Daoy (cell line): ENCODE results near the gene ELP4. TPM values are rescaled to one million over a fixed set of nuclear protein-coding genes. Genes with fewer than 3 reads are reported as not detected.
"Not testable (repeated sequence)": the region's sequence is repeated elsewhere in the genome, so short reads cannot be mapped to it uniquely, and the experiment has no call there.

Experiments
- DNase-seq: peaks from one replicate; pipeline ENCODE4 v3.0.0-alpha.2; 2015; ENCODE audit warnings: low read depth
- total RNA-seq: library from RNA; depleted of rRNA; stranded (reverse); fragments of >200 nt; shearing (Covaris generic); gene quantifications from 2 replicates; pipeline ENCODE4 v1.2.3, GENCODE V29; 2014

Gene ELP4
- total RNA-seq, 1 experiment from 2014 or later: 24.1 TPM

DNA sequence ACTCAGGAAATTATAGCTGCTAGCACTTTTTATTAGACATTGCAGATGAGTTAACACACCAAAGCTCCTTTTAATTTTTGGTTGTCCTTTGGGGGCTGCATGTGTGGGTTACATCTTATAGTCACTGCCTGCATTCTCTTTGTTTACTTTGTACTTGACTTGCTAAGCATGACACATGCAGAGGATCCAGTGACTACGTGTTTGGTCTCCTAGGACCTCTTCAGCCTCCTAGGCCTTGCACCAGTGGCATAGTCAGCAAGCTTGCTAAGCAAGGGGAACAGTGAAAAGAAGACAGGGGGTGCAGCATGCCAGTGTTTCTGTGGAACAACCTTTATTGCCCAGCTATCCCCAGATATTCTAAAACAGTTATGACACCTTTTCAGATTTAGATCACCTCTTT lies 193.4 kb downstream of the ELP4 start:
- peak; percentile 21 for DNase-seq

DNA sequence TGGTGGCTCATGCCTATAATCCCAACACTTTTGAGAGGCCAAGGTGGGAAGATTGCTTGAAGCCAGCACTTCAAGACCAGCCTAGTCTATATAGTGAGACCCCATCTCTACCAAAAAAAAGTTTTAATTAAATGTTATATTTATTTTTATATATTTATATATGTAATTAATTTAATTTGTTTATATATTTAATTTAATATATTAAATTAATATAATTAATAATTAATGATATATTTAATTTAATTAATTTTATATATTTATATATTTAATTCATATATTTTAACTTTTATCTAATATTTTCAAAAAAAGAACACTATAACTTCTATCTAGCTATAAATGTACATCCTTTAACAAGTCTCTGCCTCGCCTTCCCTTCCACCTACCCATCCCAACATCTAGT lies 196.8 kb downstream of the ELP4 start:
- DNase-seq: no peak

DNA sequence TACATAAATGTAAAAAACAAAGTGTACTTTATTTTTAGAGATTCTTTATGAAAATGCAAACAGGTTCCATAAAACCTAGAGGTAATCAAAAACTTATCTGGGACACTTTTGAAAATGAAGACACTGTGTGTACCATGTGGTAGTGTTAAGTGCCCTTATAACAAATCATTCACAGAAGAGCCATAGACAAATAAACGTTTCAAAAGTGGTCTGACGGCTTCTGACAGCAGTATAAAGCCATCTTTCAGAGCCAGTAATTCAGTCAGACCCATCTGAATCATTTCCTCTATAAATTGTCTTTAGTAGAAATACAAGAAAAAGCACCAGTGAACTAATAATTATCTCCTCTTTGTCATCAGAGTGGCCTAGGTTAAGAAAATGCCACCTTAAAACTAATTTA lies 201.6 kb downstream of the ELP4 start:
- DNase-seq: no peak

GRCh38 chr11:31712851-31713250 lies 203.3 kb downstream of the ELP4 start:
- no peak for DNase-seq

- DNase-seq: no peak
Observed at GRCh38 chr11:31714840-31715239, 205.3 kb downstream of the ELP4 start.

DNA sequence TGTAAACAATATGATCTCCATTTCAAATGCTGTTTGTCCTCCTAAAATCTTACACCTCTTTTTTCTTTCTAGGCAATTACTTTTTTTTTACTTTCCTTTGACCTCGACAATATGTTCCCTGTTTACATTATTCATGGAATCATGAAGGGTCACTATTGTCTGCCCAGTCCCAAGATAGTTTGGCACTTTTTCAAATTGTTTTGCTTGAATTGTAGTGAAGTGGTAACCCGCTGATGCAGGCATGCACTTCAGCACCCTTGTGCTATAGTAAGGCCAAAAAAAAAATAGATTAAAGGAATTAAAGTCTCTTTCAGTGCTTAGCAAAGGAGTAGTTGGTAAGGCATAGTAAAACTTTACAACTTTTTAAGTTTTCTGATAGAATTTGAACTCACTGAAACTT lies 210.7 kb downstream of the ELP4 start:
- DNase-seq: no peak

DNA sequence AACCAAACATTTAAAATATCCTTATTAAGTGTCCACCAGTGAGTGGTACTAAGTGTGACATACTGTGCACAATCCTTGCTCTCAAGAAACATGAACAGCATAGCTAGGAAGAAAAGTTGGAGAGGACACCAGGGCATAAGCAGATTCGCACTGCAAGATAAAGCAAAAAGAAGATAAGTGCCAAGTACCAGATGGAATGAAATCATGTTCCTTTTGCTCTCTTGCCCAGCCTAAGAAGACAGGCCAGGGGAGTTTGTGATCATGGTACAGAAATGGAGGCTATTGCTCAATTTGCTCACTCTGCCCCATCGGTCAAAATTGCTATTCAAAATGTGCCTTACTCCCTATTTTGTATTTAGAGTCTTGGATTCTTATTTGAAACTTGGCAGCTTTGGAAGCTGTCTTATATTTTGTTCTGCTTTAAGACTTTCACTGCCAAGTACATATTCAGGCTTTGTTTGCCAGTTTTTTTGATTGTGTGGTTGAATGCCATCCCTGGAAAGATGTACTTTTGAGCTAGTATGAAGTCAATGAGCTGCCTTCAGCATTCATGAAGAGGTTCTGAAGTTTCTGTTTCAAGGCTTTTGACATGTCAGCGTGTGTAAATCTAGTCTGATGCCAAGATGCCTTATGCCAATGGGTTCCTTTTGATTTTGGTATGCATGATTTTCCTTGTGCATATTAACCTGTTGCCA lies 211.3 kb downstream of the ELP4 start:
- no peak for DNase-seq

DNA sequence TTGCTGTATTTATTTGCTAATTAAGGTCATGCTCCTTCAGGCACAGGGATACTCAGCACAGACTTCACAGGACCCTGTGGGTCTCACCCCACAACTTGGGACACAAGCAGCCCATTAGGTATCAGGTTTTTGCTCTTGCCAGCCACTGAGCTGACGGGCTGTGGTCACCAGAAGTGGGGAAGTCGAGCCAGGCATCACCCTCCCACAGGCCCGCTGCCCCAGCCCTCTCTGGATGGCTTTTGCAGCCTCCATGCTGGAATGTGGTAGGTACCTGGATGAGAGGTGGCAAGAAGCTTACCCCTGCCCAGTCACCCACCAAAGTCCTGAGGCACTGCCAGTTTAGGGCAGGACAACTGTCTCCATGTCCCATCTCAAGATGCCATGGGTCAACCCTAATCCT lies 213.2 kb downstream of the ELP4 start:
- DNase-seq: no peak

DNA sequence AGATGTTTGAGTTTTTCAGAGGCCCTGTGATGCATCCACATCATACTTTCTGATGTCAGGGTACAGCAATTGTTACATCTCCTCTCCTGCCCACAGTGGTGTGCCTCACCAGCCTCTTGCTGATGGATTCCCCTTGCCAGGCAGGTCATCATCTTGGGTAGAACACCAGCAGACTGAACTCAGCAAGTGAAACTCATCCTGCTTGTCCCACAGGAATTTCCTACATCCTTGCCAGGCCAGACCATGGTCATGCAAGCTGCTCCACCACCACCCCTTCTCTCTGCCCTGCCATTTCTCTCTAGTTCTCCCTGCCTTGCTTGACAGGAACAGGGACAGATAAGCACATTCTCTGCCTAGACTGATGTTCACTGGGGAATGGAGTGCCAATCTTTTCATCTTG lies 215.6 kb downstream of the ELP4 start:
- DNase-seq: no peak

DNA sequence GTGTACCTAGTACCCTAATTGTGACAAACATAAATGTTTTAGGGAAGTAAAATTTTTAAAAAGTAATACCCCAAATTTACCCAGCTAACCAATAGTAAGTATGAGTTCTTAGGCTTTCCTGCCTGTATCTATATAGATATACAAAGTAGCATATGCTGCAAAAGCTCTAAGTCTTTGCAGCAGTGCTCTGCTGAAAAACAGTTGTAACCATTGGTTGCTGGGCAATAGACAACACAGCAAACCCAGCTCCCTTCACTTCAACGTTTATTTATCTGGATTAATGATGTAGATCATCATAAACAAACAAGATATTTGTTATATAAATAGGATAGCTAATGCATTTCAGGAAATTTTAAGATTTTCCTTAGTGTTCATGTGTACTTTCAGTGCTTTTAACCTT lies 218.9 kb downstream of the ELP4 start:
- DNase-seq: no peak

DNA sequence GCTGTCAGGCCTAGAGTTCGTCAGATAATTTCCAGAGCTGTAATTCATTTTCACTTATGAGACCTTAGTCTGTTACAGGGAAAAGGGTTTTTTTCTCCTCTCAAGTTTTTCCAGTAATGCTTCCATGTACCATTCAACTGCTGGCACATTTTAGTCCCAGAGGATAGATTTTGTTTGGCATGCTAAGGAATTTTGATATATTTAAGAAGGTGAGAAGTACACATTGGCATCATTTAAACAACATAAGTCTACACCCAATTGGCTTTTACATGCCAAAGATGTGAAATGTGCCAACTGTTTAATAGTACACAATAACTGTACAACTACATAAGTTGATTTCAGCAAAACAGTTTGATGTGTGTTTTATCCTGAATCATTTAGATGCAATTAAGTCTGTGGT lies 230.6 kb downstream of the ELP4 start:
- DNase-seq: no peak

DNA sequence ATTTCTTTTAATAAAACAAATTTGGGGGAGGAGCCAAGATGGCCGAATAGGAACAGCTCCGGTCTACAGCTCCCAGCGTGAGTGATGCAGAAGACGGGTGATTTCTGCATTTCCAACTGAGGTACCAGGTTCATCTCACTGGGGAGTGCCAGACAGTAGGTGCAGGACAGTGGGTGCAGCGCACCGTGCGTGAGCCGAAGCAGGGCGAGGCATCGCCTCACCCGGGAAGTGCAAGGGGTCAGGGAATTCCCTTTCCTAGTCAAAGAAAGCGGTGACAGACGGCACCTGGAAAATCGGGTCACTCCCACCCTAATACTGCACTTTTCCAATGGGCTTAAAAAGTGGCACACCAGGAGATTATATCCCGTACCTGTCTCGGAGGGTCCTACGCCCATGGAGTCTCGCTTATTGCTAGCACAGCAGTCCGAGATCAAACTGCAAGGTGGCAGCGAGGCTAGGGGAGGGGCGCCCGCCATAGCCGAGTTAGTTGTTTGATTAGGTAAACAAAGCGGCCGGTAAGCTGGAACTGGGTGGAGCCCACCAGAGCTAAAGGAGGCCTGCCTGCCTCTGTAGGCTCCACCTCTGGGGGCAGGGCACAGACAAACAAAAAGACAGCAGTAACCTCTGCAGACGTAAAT lies 231.3 kb downstream of the ELP4 start:
- DNase-seq: not testable (repeated sequence)

- DNase-seq: no peak
Observed at GRCh38 chr11:31747581-31747980, 238.0 kb downstream of the ELP4 start.

GRCh38 chr11:31757260-31757835 lies 247.8 kb downstream of the ELP4 start:
- DNase-seq: no peak

- no peak for DNase-seq
Observed at GRCh38 chr11:31761636-31762035, 252.1 kb downstream of the ELP4 start.

DNA sequence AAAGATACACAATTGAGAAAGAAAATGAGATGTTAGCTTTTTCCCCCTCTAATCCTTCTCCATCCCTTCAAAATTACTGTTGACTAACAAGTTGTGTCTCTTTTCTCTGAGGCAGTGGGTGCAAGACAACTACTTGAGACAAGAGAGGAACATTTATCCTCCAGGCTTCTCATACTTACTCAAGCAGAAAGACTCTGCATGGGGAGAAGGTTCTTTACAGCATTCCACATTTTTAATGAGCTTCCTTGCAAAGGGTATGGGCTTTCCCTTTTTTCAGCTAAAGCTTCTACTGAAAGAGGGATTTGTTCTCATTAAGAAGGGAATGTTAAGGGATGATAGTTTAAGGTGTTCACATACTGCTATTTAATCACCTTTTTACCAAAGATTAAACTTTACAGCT lies 253.7 kb downstream of the ELP4 start:
- DNase-seq: no peak

DNA sequence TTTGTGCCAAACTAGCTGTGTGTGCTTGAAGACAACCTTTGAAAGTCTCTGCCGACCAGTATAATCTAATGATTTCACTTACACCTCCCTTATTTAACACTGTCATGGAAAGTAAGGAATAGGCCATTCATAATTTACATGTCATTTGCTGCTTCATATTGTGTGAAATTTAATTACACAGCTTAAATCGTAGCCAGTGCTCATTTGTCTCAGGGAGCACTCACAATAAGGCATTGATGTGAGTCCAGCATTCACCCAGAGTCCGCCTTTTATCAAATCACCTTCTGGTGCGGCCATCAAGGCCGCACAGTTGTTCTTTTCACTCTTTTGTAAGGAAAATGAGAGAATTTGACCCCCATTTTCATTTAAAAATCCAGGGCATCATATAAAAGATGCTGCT lies 254.7 kb downstream of the ELP4 start:
- no peak for DNase-seq

GRCh38 chr11:31764766-31765165 lies 255.2 kb downstream of the ELP4 start:
- DNase-seq: no peak

- DNase-seq: no peak
Observed at GRCh38 chr11:31767066-31767465, 257.5 kb downstream of the ELP4 start.

DNA sequence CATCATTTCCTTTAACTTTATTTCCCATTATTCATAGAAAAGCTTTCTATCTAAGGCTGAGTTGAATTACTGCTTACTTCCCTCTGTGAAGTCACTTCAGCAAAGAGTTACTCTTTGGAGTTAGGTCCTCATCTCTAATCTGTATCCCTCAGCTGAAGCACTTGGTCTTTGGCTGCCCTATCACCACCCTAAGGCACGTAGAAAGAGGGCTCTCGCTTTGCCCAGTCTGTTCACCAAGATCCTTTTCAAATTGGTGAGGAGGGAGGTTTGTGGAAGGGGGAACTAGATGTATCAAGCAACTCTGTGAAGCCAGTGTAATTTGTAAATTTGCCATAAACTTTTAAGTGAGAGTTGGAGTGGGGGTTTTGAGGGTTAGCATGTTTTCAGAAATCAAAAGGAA lies 258.1 kb downstream of the ELP4 start:
- no peak for DNase-seq

DNA sequence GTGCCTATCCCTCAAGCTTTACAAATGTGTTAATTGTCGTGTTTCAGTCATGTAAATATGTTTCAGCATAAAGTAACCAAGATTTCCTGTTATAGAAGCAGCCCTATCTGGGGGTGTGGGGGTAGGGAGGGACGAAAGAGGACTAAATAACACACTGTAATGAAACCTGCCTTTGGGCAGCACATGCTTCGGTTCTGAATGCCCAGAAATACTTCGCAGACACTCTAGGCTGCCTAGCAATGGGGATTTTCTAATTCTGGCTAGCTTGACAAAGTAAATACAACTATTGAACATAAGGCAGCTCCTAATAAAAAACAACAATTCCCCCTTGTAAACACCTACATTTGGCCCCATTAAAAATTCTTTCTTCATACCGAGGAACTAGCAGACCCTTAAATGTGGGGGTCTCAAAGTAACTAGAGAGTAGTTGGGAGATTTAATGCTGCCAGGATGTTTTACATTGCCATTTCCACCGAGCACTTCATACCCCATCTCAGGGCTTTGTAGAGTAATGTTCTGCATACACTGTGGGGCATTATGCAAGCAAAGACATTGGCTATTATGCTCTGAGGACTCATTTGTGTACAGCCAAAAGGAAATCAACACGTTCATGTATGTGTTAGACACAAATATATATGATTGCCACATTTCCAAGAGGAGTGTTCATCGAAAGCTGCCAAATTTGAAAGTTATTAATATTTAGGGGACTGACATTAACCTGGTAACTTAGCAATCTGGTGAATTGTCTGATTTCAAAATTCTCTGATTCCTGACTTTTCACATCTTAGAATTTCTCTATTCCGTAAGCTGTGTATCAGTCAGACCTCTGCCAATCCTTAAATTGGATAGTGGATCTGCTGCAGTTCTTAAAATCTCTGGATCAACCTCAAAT lies 259.4 kb downstream of the ELP4 start:
- DNase-seq: no peak

- DNase-seq: no peak
Observed at GRCh38 chr11:31770011-31770700, 260.6 kb downstream of the ELP4 start.
